Keratinocyte (primary cell): ENCODE results near the gene CTNNBL1.

Experiments
- CTCF ChIP-seq, 3 experiments: IDR thresholded peaks in 1 of 3; conservative IDR thresholded peaks in 1 of 3; optimal IDR thresholded peaks in 1 of 3; 2 replicates in 2 of 3; 3 replicates in 1 of 3; pipeline versions ENCODE3 to v1.5.1; 2011; ENCODE audit warnings: low read length in 3 of 3, mild to moderate bottlenecking in 3 of 3, moderate library complexity in 2 of 3, control low read depth in 1 of 3, inconsistent platforms in 1 of 3; ENCODE audit not compliant: insufficient read depth in 2 of 3; ENCODE audit errors: extremely low read depth in 1 of 3
- EZH2 ChIP-seq: IDR thresholded peaks from one replicate; pipeline ENCODE4 v1.6.1; 2012; ENCODE audit warnings: inconsistent platforms, mild to moderate bottlenecking, low read length, moderate library complexity

- TF ChIP-seq CTCF (optimal IDR thresholded peaks at IDR 0.05 in 1 of 3, IDR thresholded peaks at IDR 0.05 in 1 of 3, conservative IDR thresholded peaks at IDR 0.05 in 1 of 3; ENCODE audit: extremely low read depth in 1 of 3, insufficient read depth in 2 of 3, low read length in 3 of 3) (no peak), EZH2 (no peak)
Measured at GRCh38 chr20:37760322-37760721, 66.5 kb downstream of the CTNNBL1 start.
